Measurements from ENCODE around the gene PTAR1.

PTAR1 gene

GRCh38 chr9:69750085-69750484 lies 9.7 kb downstream of the PTAR1 start:
- DNase-seq: no peak

GRCh38 chr9:69748304-69748703 lies 11.5 kb downstream of the PTAR1 start:
- DNase-seq: no peak

- no peak for DNase-seq
These were observed 12.8 kb downstream of the PTAR1 start for GRCh38 chr9:69746859-69747560.

- no peak for DNase-seq
These were observed 13.9 kb downstream of the PTAR1 start for GRCh38 chr9:69745716-69746437.

- DNase-seq: no peak
These were observed 15.0 kb downstream of the PTAR1 start for GRCh38 chr9:69744688-69745380.

GRCh38 chr9:69743930-69744329 lies 15.9 kb downstream of the PTAR1 start:
- DNase-seq: no peak

GRCh38 chr9:69740872-69741505 lies 18.8 kb downstream of the PTAR1 start:
- DNase-seq: no peak

- no peak for DNase-seq
These were observed 28.5 kb downstream of the PTAR1 start for GRCh38 chr9:69731348-69731747.

GRCh38 chr9:69719983-69720382 lies 39.8 kb downstream of the PTAR1 start:
- no peak for DNase-seq

- DNase-seq: no peak
These were observed 40.4 kb downstream of the PTAR1 start for GRCh38 chr9:69719367-69719766.

GRCh38 chr9:69718218-69718617 lies 41.6 kb downstream of the PTAR1 start:
- no peak for DNase-seq

- no peak for DNase-seq
These were observed 44.0 kb downstream of the PTAR1 start for GRCh38 chr9:69715825-69716224.

- no peak for DNase-seq
These were observed 44.7 kb downstream of the PTAR1 start for GRCh38 chr9:69715096-69715495.

GRCh38 chr9:69697475-69697874 lies 62.3 kb downstream of the PTAR1 start:
- DNase-seq: no peak

GRCh38 chr9:69696802-69697201 lies 63.0 kb downstream of the PTAR1 start:
- DNase-seq: no peak

GRCh38 chr9:69689991-69690538 lies 69.7 kb downstream of the PTAR1 start:
- DNase-seq: no peak

GRCh38 chr9:69683927-69684326 lies 75.9 kb downstream of the PTAR1 start:
- DNase-seq: no peak

GRCh38 chr9:69678843-69679538 lies 80.8 kb downstream of the PTAR1 start:
- no peak for DNase-seq

- no peak for DNase-seq
These were observed 81.9 kb downstream of the PTAR1 start for GRCh38 chr9:69677931-69678330.

GRCh38 chr9:69675563-69675962 lies 84.2 kb downstream of the PTAR1 start:
- no peak for DNase-seq

- DNase-seq: peak; percentile 66
These were observed 84.9 kb downstream of the PTAR1 start for GRCh38 chr9:69674716-69675438.

All from NCI-H446 treated with DMSO at 0.1 percent for 48 hours (cell line).